Measurements from ENCODE around the gene SH2D1B.
"Not testable (repeated sequence)": the region's sequence is repeated elsewhere in the genome, so short reads cannot be mapped to it uniquely, and the experiment has no call there.

The SH2D1B gene

DNA sequence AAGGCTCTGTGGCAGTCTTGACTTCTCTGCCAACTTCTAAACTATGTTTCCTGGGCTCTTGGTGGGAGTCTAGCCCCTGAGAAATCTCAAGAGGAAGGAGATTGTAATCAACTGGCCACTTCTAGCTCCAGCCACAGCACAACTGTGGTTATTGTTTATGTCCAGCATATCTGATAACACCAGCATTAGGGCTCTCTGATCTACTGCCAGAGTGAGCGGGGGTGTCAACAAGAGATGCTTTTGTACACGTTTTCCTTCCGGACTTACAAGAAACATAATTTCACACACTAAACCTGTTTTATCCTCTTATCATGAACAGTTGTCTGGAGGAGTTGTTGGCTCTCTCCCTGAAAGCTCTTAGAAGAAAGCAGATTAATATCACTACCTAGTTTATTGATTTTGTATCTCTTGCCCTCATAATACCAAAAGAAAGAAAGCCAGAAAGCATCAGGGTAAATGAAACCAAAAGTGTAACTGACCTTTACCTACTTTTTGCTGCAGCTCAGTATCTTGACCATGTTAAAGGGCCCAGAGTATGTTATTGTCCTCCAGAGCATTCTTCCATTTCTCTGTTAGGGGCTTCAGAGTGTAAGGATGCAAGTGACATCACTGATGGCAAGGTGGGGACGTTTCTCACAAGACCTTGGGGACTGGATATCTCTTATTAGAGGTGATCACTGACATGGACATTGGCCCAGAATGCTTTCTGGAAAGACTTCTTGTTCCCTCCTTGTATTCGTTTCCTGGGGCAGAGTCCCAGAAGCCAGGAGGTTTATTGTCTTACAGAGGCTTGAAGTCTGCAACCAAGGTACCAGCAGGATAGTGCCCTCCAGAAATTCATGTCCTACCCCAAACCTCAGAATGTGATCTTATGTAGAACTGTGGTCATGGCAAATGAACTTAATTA, 9.6 kb upstream of the SH2D1B start:
- Histone ChIP-seq H4K20me1 (ENCODE audit: insufficient read depth) (no peaks in the 10 kb centered on the region), H3K9ac (no peak overlapping the region), H3K27ac (no peak overlapping the region), H3K4me2 (peak overlapping the region; percentile 32; the same call in 1 of the 2 replicates), H3K27me3 (ENCODE audit: insufficient read depth, low read depth) (no peaks in the 10 kb centered on the region), H3K4me3 (IDR thresholded peaks at IDR 0.05; ENCODE audit: insufficient read depth, low read depth, low read length) (no peak overlapping the region), H3K79me2 (ENCODE audit: insufficient read depth, low read depth) (no peaks in the 10 kb centered on the region), H3K4me1 (ENCODE audit: low read depth, poor library complexity, severe bottlenecking) (peaks cover 12% of the 10 kb centered on the region), H2AFZ (ENCODE audit: low read depth) (peak overlapping the region; percentile 38; the same call in 1 of the 2 replicates), H3K36me3 (ENCODE audit: insufficient read depth) (no peaks in the 10 kb centered on the region)
- TF ChIP-seq, protein P1, sequence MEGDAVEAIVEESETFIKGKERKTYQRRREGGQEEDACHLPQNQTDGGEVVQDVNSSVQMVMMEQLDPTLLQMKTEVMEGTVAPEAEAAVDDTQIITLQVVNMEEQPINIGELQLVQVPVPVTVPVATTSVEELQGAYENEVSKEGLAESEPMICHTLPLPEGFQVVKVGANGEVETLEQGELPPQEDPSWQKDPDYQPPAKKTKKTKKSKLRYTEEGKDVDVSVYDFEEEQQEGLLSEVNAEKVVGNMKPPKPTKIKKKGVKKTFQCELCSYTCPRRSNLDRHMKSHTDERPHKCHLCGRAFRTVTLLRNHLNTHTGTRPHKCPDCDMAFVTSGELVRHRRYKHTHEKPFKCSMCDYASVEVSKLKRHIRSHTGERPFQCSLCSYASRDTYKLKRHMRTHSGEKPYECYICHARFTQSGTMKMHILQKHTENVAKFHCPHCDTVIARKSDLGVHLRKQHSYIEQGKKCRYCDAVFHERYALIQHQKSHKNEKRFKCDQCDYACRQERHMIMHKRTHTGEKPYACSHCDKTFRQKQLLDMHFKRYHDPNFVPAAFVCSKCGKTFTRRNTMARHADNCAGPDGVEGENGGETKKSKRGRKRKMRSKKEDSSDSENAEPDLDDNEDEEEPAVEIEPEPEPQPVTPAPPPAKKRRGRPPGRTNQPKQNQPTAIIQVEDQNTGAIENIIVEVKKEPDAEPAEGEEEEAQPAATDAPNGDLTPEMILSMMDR (conservative IDR thresholded peaks at IDR 0.05; ENCODE audit: low read depth, low read length) = no peak

DNA sequence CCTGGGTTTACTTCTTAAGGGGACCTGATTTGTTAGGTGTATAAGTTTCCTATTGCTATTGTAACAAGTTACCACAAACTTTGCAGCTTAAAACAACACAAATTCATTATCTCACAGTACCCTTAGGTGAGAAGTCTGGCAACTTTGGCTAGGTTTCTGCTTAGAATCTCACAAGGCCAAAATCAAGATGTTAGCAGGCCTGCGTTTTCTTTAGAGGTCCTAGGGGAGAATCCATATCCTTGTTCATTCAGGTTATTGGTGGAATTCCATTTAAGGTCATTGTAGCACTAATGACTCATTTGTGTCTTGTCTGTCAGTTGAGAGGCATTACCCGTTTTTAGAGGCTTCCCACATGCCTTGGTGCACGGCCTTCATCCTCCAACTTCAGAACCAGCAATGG, 8.2 kb upstream of the SH2D1B start:
- Histone ChIP-seq H2AFZ (ENCODE audit: low read depth) (no peak overlapping the region), H3K4me2 (no peak overlapping the region), H3K36me3 (ENCODE audit: insufficient read depth) (no peaks in the 10 kb centered on the region), H3K4me3 (IDR thresholded peaks at IDR 0.05; ENCODE audit: insufficient read depth, low read depth, low read length) (no peak overlapping the region), H3K27me3 (ENCODE audit: insufficient read depth, low read depth) (no peaks in the 10 kb centered on the region), H3K27ac (no peak overlapping the region), H3K79me2 (ENCODE audit: insufficient read depth, low read depth) (no peaks in the 10 kb centered on the region), H4K20me1 (ENCODE audit: insufficient read depth) (no peaks in the 10 kb centered on the region), H3K4me1 (ENCODE audit: low read depth, poor library complexity, severe bottlenecking) (peaks cover 12% of the 10 kb centered on the region), H3K9ac (no peak overlapping the region)
- TF ChIP-seq, protein P1 (conservative IDR thresholded peaks at IDR 0.05; ENCODE audit: low read depth, low read length) = no peak

DNA sequence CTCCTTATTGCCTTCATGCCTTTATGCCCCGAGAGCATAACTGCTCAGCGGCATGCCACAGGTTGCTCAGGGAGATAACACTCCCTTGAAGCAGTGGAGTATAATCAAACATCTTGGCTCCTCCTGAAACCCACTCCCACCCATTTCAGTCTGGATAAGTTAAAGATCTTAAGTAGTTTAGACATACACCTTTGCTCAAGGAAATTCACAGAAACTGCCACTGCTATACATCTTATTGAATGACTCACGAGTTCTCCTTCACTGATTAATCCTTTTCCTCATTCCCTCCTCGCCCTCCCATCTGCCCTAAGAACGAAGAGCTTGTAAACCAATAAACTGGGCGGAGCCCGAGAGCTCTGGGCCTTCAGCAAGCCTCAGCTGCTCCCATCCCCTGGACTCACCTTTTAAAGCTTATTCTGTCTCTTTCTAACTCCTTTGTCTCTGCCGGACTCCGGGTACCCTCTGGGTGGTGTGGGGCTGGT, 7.6 kb upstream of the SH2D1B start:
- H3K27me3 ChIP-seq (ENCODE audit: insufficient read depth, low read depth); H3K4me2 ChIP-seq; H3K36me3 ChIP-seq (ENCODE audit: insufficient read depth); H3K4me3 ChIP-seq (IDR thresholded peaks at IDR 0.05; ENCODE audit: insufficient read depth, low read depth, low read length); H2AFZ ChIP-seq (ENCODE audit: low read depth); H3K9ac ChIP-seq; H4K20me1 ChIP-seq (ENCODE audit: insufficient read depth); H3K79me2 ChIP-seq (ENCODE audit: insufficient read depth, low read depth); H3K27ac ChIP-seq: not testable (repeated sequence)
- H3K4me1 ChIP-seq (ENCODE audit: low read depth, poor library complexity, severe bottlenecking) = peaks cover 12% of the 10 kb centered on the region

DNA sequence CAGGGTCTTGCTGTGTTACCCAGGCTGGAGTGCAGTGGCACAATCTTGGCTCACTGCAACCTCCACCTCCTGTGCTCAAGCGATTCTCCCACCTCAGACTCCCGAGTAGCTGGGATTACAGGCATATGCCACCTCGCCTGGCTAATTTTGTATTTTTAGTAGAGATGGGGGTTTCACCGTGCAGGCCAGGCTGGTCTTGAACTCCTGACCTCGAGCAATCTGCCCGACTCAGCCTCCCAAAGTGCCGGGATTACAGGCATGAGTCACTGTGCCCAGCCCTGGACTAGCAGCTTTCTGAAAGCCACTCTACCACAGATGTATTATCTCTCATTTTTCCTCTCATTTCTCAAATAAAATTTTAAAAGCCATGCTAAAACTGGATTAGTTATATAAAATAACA, 6.6 kb upstream of the SH2D1B start:
- H3K4me3 ChIP-seq (IDR thresholded peaks at IDR 0.05; ENCODE audit: insufficient read depth, low read depth, low read length); H3K4me2 ChIP-seq; H3K9ac ChIP-seq; H3K79me2 ChIP-seq (ENCODE audit: insufficient read depth, low read depth); H2AFZ ChIP-seq (ENCODE audit: low read depth); H3K27me3 ChIP-seq (ENCODE audit: insufficient read depth, low read depth); H3K36me3 ChIP-seq (ENCODE audit: insufficient read depth); H3K27ac ChIP-seq; H4K20me1 ChIP-seq (ENCODE audit: insufficient read depth): not testable (repeated sequence)
- peaks cover 12% of the 10 kb centered on the region for H3K4me1 ChIP-seq (ENCODE audit: low read depth, poor library complexity, severe bottlenecking)

DNA sequence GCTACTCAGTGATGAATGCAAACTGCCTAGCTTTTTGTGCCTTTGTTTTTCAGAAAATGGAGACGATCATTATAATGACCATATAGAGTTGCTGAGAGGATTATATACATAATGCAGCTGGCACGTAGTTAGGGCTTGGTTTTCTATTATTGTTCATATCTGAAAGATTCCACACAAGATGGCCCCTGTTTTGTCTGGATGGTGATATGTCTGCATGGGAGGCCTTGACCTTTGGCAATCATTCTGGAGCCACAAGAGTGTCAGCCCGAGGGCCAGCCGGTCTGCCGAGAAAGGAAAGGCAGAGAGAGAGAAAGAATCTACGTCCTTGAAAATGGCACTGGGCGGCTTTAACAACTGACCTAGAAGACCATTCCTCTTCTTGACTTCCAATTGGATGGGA, 5.7 kb upstream of the SH2D1B start:
- Histone ChIP-seq H3K4me1 (ENCODE audit: low read depth, poor library complexity, severe bottlenecking) (peaks cover 12% of the 10 kb centered on the region), H2AFZ (ENCODE audit: low read depth) (no peak overlapping the region), H3K27ac (no peak overlapping the region), H3K79me2 (ENCODE audit: insufficient read depth, low read depth) (no peaks in the 10 kb centered on the region), H3K4me3 (IDR thresholded peaks at IDR 0.05; ENCODE audit: insufficient read depth, low read depth, low read length) (no peak overlapping the region), H4K20me1 (ENCODE audit: insufficient read depth) (no peaks in the 10 kb centered on the region), H3K9ac (no peak overlapping the region), H3K36me3 (ENCODE audit: insufficient read depth) (no peaks in the 10 kb centered on the region), H3K27me3 (ENCODE audit: insufficient read depth, low read depth) (no peaks in the 10 kb centered on the region), H3K4me2 (no peak overlapping the region)
- TF ChIP-seq, protein P1 (conservative IDR thresholded peaks at IDR 0.05; ENCODE audit: low read depth, low read length) = no peak
